PC-9 (cell line): Measurements from ENCODE around the gene FGFR2.

ENCODE experiments used
- CTCF ChIP-seq: fragments of 200-600 bp; sonication (generic); conservative IDR thresholded peaks from 2 replicates; pipeline ENCODE4 v1.6.1; 2017; ENCODE audit warnings: mixed run types, antibody characterized with exemption, mild to moderate bottlenecking, moderate library complexity
- EZH2 ChIP-seq: fragments of 200-600 bp; sonication (generic); IDR thresholded peaks from 2 replicates; pipeline ENCODE4 v1.8.0; 2017; ENCODE audit warnings: antibody characterized with exemption, low read depth

DNA sequence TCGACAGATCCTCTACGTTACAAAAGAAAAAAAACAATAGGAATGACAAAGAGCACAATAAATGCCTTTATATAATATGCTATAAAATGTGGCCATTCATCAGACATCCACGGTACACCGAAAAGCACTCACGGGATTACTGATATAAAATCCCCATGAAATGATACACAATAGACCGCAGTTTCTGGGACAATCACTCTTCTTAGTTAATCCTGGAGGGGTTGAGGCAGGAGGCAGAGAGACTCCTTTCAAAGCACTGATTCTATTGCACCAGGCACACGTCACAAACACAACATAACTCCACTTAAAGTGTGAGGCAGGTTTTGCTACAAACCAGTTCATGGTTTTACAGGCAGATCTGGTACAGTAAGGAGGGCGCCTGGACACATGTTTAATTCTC is 113.8 kb downstream of the FGFR2 start:
- TF ChIP-seq CTCF (no peak), EZH2 (no peak)
